Uterus (tissue), 2 donors: ENCODE results near the gene KHK.

Experiments
- CTCF ChIP-seq, 4 experiments: fragments of 200-600 bp in 2 of 4; fragments of 450-650 bp in 2 of 4; sonication (generic) in 2 of 4; IDR thresholded peaks; one replicate each; pipeline ENCODE4 v1.5.1; 2016 to 2019; ENCODE audit warnings: antibody characterized with exemption in 4 of 4, mild to moderate bottlenecking in 2 of 4, moderate library complexity in 1 of 4
- POLR2A ChIP-seq, 2 donors: fragments of 450-650 bp; IDR thresholded peaks; one replicate each; pipeline ENCODE4 v1.6.1; 2016; ENCODE audit warnings: antibody characterized with exemption in 2 of 2, mild to moderate bottlenecking in 1 of 2, moderate library complexity in 1 of 2

DNA sequence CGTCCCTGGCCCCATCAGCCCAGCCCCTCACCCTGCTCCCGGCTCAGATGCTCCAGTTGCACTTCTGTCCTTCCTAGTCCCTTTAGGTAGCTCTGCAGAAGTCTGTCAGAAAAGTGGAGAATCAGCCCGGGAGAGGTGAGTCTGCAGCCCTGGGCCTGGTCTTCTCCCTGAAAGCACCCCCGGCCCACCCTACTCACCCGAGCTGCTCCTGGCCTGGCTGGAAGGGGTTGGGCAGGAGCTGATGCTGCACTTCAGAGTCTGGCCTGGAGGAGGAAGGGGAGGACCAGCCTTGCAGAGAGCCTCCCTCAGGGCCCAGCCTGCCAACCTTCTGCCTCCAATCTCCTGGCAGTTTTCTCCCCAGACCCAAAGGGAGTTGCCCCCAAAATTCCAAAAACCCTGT lies 15.8 kb downstream of the KHK start:
- TF ChIP-seq CTCF (IDR thresholded peaks at IDR 0.05), result no peak
- no peak for TF ChIP-seq POLR2A (IDR thresholded peaks at IDR 0.05)
